GM12878 (cell line): ENCODE data around the gene HOXC5. TPM values are rescaled to one million over a fixed set of nuclear protein-coding genes. Genes with fewer than 3 reads are reported as not detected.

ENCODE experiments used
- ATAC-seq: fragments of 200-7000 bp; cut with Tn5 transposase; 3 replicates; pipeline ENCODE4 v1.9.1; 2020; ENCODE audit warnings: mild to moderate bottlenecking, moderate library complexity
- BruUV-seq: library from RNA; stranded (reverse); fragments of 400-500 nt; replicated peaks from 2 replicates; lab custom pipeline; 2021; lab: Mats Ljungman, UMichigan
- CTCF ChIA-PET: fragments of 300-600 bp; sonication (Branson Sonifier 250); formaldehyde crosslinking; extraction: SDS; loops from one replicate; lab custom pipeline; 2021; ENCODE audit warnings: inconsistent platforms; lab: Yijun Ruan, JAX
- POLR2A ChIA-PET: fragments of 350-600 bp; formaldehyde crosslinking; extraction: SDS; loops from one replicate; lab custom pipeline; 2021; ENCODE audit warnings: inconsistent platforms; lab: Charles Lee
- RAD21 ChIA-PET: fragments of 300-600 bp; sonication (Branson Sonifier 250); formaldehyde crosslinking; loops from one replicate; lab custom pipeline; 2023; ENCODE audit warnings: antibody characterized with exemption; ENCODE audit not compliant: unreplicated experiment; lab: Charles Lee
- SMC1A ChIA-PET: fragments of 300-600 bp; sonication (Branson Sonifier 250); formaldehyde crosslinking; loops from one replicate; lab custom pipeline; 2023; ENCODE audit not compliant: unreplicated experiment, uncharacterized antibody; lab: Charles Lee
- DNase-seq: peaks from one replicate; pipeline ENCODE4 v3.0.0-alpha.2; 2011; ENCODE audit warnings: low read depth, low spot score
- FAIRE-seq: peaks from 3 replicates; lab custom pipeline; 2011; peaks lifted over from hg19 to GRCh38; lab: Jason Lieb, UNC
- H2AFZ ChIP-seq: 2 replicates; pipeline ENCODE4 v1.6.0; 2011; ENCODE audit warnings: low read depth, low read length, control low read depth; ENCODE audit not compliant: control insufficient read depth
- H3K27ac ChIP-seq: 2 replicates; pipeline ENCODE4 v1.5.1; 2011; ENCODE audit warnings: control low read depth; ENCODE audit not compliant: control insufficient read depth, insufficient read depth
- H3K27me3 ChIP-seq, 2 experiments: replicated peaks in 1 of 2; 2 replicates each; pipeline versions ENCODE4 v1.6.0 to v1.6.1; 2011; ENCODE audit warnings: low read length in 1 of 2; ENCODE audit not compliant: control insufficient read depth in 2 of 2, insufficient read depth in 2 of 2
- H3K36me3 ChIP-seq, 2 experiments: 2 replicates each; pipeline ENCODE4 v1.5.1; 2011; ENCODE audit warnings: low read length in 1 of 2; ENCODE audit not compliant: control insufficient read depth in 2 of 2, insufficient read depth in 2 of 2
- H3K4me1 ChIP-seq: 2 replicates; pipeline ENCODE4 v1.6.1; 2011; ENCODE audit warnings: mild to moderate bottlenecking, low read length, moderate library complexity, mixed read lengths; ENCODE audit not compliant: control insufficient read depth, insufficient read depth
- H3K4me2 ChIP-seq: 2 replicates; pipeline ENCODE4 v1.6.0; 2011; ENCODE audit warnings: control low read depth; ENCODE audit not compliant: control insufficient read depth, insufficient read depth
- H3K4me3 ChIP-seq: fragments of 200-600 bp; sonication (generic); 2 replicates; pipeline ENCODE4 v1.5.1; 2016
- H3K79me2 ChIP-seq: 2 replicates; pipeline ENCODE4 v1.6.0; 2011; ENCODE audit warnings: low read length; ENCODE audit not compliant: control insufficient read depth, insufficient read depth
- H3K9ac ChIP-seq: 2 replicates; pipeline ENCODE4 v1.8.0; 2011; ENCODE audit warnings: low read length, control low read depth, mixed read lengths; ENCODE audit not compliant: control insufficient read depth, insufficient read depth
- H3K9me3 ChIP-seq: replicated peaks from 3 replicates; pipeline ENCODE4 v1.5.1; 2011; ENCODE audit warnings: mild to moderate bottlenecking, low read length; ENCODE audit not compliant: control insufficient read depth, insufficient read depth
- H4K20me1 ChIP-seq: 2 replicates; pipeline ENCODE4 v1.6.0; 2011; ENCODE audit not compliant: control insufficient read depth, insufficient read depth
- CUX1 ChIP-seq: IDR thresholded peaks from 2 replicates; pipeline ENCODE4 v1.6.1; 2012; ENCODE audit warnings: improper control_type of control experiment, low read depth, low read length; ENCODE audit not compliant: insufficient replicate concordance
- KAT2A ChIP-seq: conservative IDR thresholded peaks from 2 replicates; pipeline ENCODE4 v1.6.1; 2011; ENCODE audit warnings: low read depth, low read length; ENCODE audit not compliant: control insufficient read depth
- MEF2B ChIP-seq: fragments of 450-650 bp; IDR thresholded peaks from 2 replicates; pipeline ENCODE4 v1.6.1; 2018; ENCODE audit warnings: mild to moderate bottlenecking, moderate library complexity; ENCODE audit not compliant: partially characterized antibody, poor library complexity, severe bottlenecking
- NKRF ChIP-seq: fragments of 450-650 bp; conservative IDR thresholded peaks from 2 replicates; pipeline ENCODE4 v1.6.1; 2017; ENCODE audit warnings: mild to moderate bottlenecking, moderate library complexity
- RB1 ChIP-seq: fragments of 450-650 bp; formaldehyde crosslinking; IDR thresholded peaks from 2 replicates; pipeline ENCODE4 v1.6.1; 2017; ENCODE audit warnings: mild to moderate bottlenecking, borderline replicate concordance
- RELA ChIP-seq: fragments of 450-650 bp; IDR thresholded peaks from 2 replicates; pipeline ENCODE4 v1.8.0; 2014; ENCODE audit warnings: borderline replicate concordance; ENCODE audit not compliant: partially characterized antibody
- RFX5 ChIP-seq: IDR thresholded peaks from 2 replicates; pipeline ENCODE4 v1.6.1; 2011; ENCODE audit warnings: low read depth, low read length, improper control_type of control experiment
- SUPT20H ChIP-seq: IDR thresholded peaks from 2 replicates; pipeline ENCODE4 v1.6.1; 2011; ENCODE audit warnings: low read depth, mild to moderate bottlenecking, low read length, moderate library complexity, borderline replicate concordance; ENCODE audit not compliant: control insufficient read depth
- ZNF592 ChIP-seq: fragments of 450-650 bp; IDR thresholded peaks from 2 replicates; pipeline ENCODE4 v1.6.1; 2017; ENCODE audit warnings: mild to moderate bottlenecking, moderate library complexity
- WGBS: methylation state at CpG from one replicate; pipeline ENCODE4 v1.1.6; 2016; ENCODE audit warnings: low lambda C conversion rate; ENCODE audit not compliant: insufficient replicate concordance, insufficient coverage; ENCODE audit errors: missing lambda C conversion rate; 5-methylcytosine and 5-hydroxymethylcytosine counted together
- in situ Hi-C: fragments of 300-500 bp; cut with MboI; formaldehyde crosslinking; loops from 9 replicates; pipeline ENCODE4 v1.14.3; 2018; ENCODE audit warnings: mixed read lengths
- intact Hi-C: fragments of 100-400 bp; cut with micrococcal nuclease; formaldehyde crosslinking; loops from one replicate; pipeline ENCODE4 v1.14.2; 2022; ENCODE audit not compliant: unreplicated experiment
- polyA plus RNA-seq, 11 experiments: library from polyadenylated mRNA; depleted of rRNA in 4 of 11; unstranded in 6 of 11; stranded (reverse) in 5 of 11; fragments of >200 nt; fragmentation: Nextera tagmentation in 4 of 11; fragmentation: Illumina TruSeq in 1 of 11; extraction: Ambion mirVana in 4 of 11; extraction: Trizol in 1 of 11; gene quantifications; 1 replicate in 1 of 11; 2 replicates in 10 of 11; pipeline versions ENCODE4 v1.2.1 to v1.2.3, GENCODE V29; 2011 to 2016; ENCODE audit warnings: inconsistent platforms in 2 of 11, missing spikeins in 2 of 11, low read depth in 1 of 11
- total RNA-seq, 4 experiments: library from RNA; depleted of rRNA in 3 of 4; stranded (reverse); fragments of >200 nt in 3 of 4; fragmentation: Illumina TruSeq in 1 of 4; extraction: Trizol in 1 of 4; gene quantifications; 2 replicates each; pipeline versions ENCODE4 v1.2.1 to v1.2.3, GENCODE V29; 2013 to 2021

HOXC5 gene
- total and polyA plus RNA-seq, 10 of the 15 experiments (the other 5 are each of a cell fraction or from before 2014, with no cell fraction given): 0.11 TPM; not detected in 9

- H3K4me1 ChIP-seq: peaks cover 10% of the 10 kb centered on the region; the same call in 1 of the 2 replicates
- DNase-seq: no peak
- in situ Hi-C loops: no loop called here
- intact Hi-C loops: no loop called here
- no peak overlapping the region for H3K4me2 ChIP-seq
- H3K79me2 ChIP-seq: no peaks in the 10 kb centered on the region
- CTCF ChIA-PET: interaction anchor here (0.7 to 3.8 kb wide), 7 partner anchors 8 to 365 kb away, joined by 3 to 27 read pairs (median 18); partner anchors contain the start of genes HOXC5, HOXC6 and HOXC8
- RAD21 ChIA-PET: no interaction called here
- H3K4me3 ChIP-seq: no peak overlapping the region
- no peaks in the 10 kb centered on the region for H3K9me3 ChIP-seq
- POLR2A ChIA-PET: interaction anchor here (0.6 to 1.5 kb wide), 2 partner anchors 39 to 386 kb away, joined by 4 to 5 read pairs; partner anchors contain the start of gene HOXC4
- no peak for FAIRE-seq
- no peak overlapping the region for H2AFZ ChIP-seq
- no peaks in the 10 kb centered on the region for H3K36me3 ChIP-seq
- no peak overlapping the region for H3K9ac ChIP-seq
- no TSS peak for BruUV-seq
- no peaks in the 10 kb centered on the region; the same call in 1 of the 2 replicates for H4K20me1 ChIP-seq
- H3K27ac ChIP-seq: no peak overlapping the region
- peaks cover 12 to 31% of the 10 kb centered on the region in 2 experiments for H3K27me3 ChIP-seq
- no peak for ATAC-seq
- 27% methylated on average over 23 of the region's 23 CpGs for WGBS
- SMC1A ChIA-PET: interaction anchor here (0.6 to 2.4 kb wide), 3 partner anchors 10 to 17 kb away, joined by 3 to 7 read pairs (median 6); partner anchors contain the start of gene HOXC5
- TF ChIP-seq SUPT20H (no peak), MEF2B (no peak), ZNF592 (no peak), RELA (no peak), NKRF (no peak), RFX5 (no peak), CUX1 (no peak), KAT2A (no peak), RB1 (no peak)
Observed at GRCh38 chr12:54015018-54015931, 17.6 kb upstream of the HOXC5 start.
